ENCODE results near the gene NEK6.

Gene NEK6

GRCh38 chr9:124297915-124298645 is 40.3 kb downstream of the NEK6 start:
- Histone ChIP-seq H3K4me3 (ENCODE audit: low read length in 2 of 2) (peak overlapping the region in 1 of 2 donors; percentile 16), H2BK5ac (ENCODE audit: low read length) (no peak overlapping the region), H2AFZ (ENCODE audit: low read length) (no peak overlapping the region), H3K36me3 (replicated peaks in 1 of 2; ENCODE audit: control insufficient read depth in 2 of 2, insufficient read depth in 2 of 2, low read length in 2 of 2) (peaks cover 10 to 37% of the 10 kb centered on the region in 2 donors), H2BK12ac (ENCODE audit: low read length) (no peak overlapping the region), H3K27me3 (ENCODE audit: control insufficient read depth in 3 of 3, insufficient read depth in 3 of 3, low read depth in 1 of 3, low read length in 3 of 3) (no peaks in the 10 kb centered on the region), H3K4me1 (ENCODE audit: control insufficient read depth in 2 of 2, insufficient read depth in 1 of 2, low read depth in 1 of 2, low read length in 2 of 2) (peaks cover 3 to 21% of the 10 kb centered on the region in 2 donors), H3K79me1 (ENCODE audit: low read depth, low read length) (peaks cover 17% of the 10 kb centered on the region), H3K9me3 (replicated peaks in 1 of 2; ENCODE audit: control insufficient read depth in 2 of 2, insufficient read depth in 1 of 2, low read depth in 1 of 2, low read length in 2 of 2) (no peaks in the 10 kb centered on the region), H2BK15ac (ENCODE audit: low read length) (no peak overlapping the region), H2BK120ac (ENCODE audit: low read depth, low read length) (no peak overlapping the region), H3K27ac (replicated peaks; ENCODE audit: low read length) (peak overlapping the region; percentile 3), H3K4ac (ENCODE audit: low read length) (no peak overlapping the region), H4K91ac (ENCODE audit: low read depth, low read length, poor library complexity) (no peak overlapping the region), H3K9ac (ENCODE audit: low read depth, low read length, poor library complexity) (no peak overlapping the region), H3K4me2 (ENCODE audit: insufficient read depth, low read length, poor library complexity, severe bottlenecking) (no peak overlapping the region), H3K14ac (ENCODE audit: low read length) (no peak overlapping the region), H2AK5ac (ENCODE audit: low read depth, low read length) (no peak overlapping the region), H3K18ac (ENCODE audit: low read length) (peak overlapping the region; percentile 11), H3K23ac (ENCODE audit: low read depth, low read length, poor library complexity) (no peak overlapping the region), H4K8ac (ENCODE audit: low read depth, low read length) (no peak overlapping the region)
- no peak for DNase-seq (ENCODE audit: low spot score)
- WGBS, 2 donors (ENCODE audit: extremely low coverage in 2 of 2, insufficient read length in 2 of 2, insufficient replicate concordance in 1 of 2) = no CpG with 5 or more reads among the region's 14 CpGs

- Histone ChIP-seq H3K4me1 (ENCODE audit: control insufficient read depth in 2 of 2, insufficient read depth in 1 of 2, low read depth in 1 of 2, low read length in 2 of 2) (peaks cover 3 to 17% of the 10 kb centered on the region in 2 donors), H2AFZ (ENCODE audit: low read length) (no peak overlapping the region), H3K4me2 (ENCODE audit: insufficient read depth, low read length, poor library complexity, severe bottlenecking) (no peak overlapping the region), H3K79me1 (ENCODE audit: low read depth, low read length) (peaks cover 20% of the 10 kb centered on the region), H3K23ac (ENCODE audit: low read depth, low read length, poor library complexity) (no peak overlapping the region), H2AK5ac (ENCODE audit: low read depth, low read length) (no peak overlapping the region), H3K18ac (ENCODE audit: low read length) (peak overlapping the region; percentile 11), H3K4me3 (ENCODE audit: low read length in 2 of 2) (no peak overlapping the region), H3K27ac (replicated peaks; ENCODE audit: low read length) (no peak overlapping the region), H3K36me3 (replicated peaks in 1 of 2; ENCODE audit: control insufficient read depth in 2 of 2, insufficient read depth in 2 of 2, low read length in 2 of 2) (peaks cover 15 to 42% of the 10 kb centered on the region in 2 donors), H2BK5ac (ENCODE audit: low read length) (no peak overlapping the region), H2BK15ac (ENCODE audit: low read length) (no peak overlapping the region), H3K9ac (ENCODE audit: low read depth, low read length, poor library complexity) (no peak overlapping the region), H3K4ac (ENCODE audit: low read length) (no peak overlapping the region), H2BK120ac (ENCODE audit: low read depth, low read length) (no peak overlapping the region), H3K27me3 (ENCODE audit: control insufficient read depth in 3 of 3, insufficient read depth in 3 of 3, low read depth in 1 of 3, low read length in 3 of 3) (no peaks in the 10 kb centered on the region), H4K8ac (ENCODE audit: low read depth, low read length) (no peak overlapping the region), H2BK12ac (ENCODE audit: low read length) (no peak overlapping the region), H3K14ac (ENCODE audit: low read length) (no peak overlapping the region), H3K9me3 (replicated peaks in 1 of 2; ENCODE audit: control insufficient read depth in 2 of 2, insufficient read depth in 1 of 2, low read depth in 1 of 2, low read length in 2 of 2) (no peaks in the 10 kb centered on the region), H4K91ac (ENCODE audit: low read depth, low read length, poor library complexity) (no peak overlapping the region)
- DNase-seq (ENCODE audit: low spot score) = no peak
- WGBS, 2 donors (ENCODE audit: extremely low coverage in 2 of 2, insufficient read length in 2 of 2, insufficient replicate concordance in 1 of 2) = no CpG with 5 or more reads among the region's 12 CpGs
Measured at GRCh38 chr9:124298646-124299235, 41.0 kb downstream of the NEK6 start.

- no peak overlapping the region for H3K4ac ChIP-seq (ENCODE audit: low read length)
- H2BK5ac ChIP-seq (ENCODE audit: low read length) = no peak overlapping the region
- no peak overlapping the region for H2BK15ac ChIP-seq (ENCODE audit: low read length)
- H3K4me1 ChIP-seq (ENCODE audit: control insufficient read depth in 2 of 2, insufficient read depth in 1 of 2, low read depth in 1 of 2, low read length in 2 of 2) = peaks cover 3 to 16% of the 10 kb centered on the region in 2 donors
- no peaks in the 10 kb centered on the region for H3K27me3 ChIP-seq (ENCODE audit: control insufficient read depth in 3 of 3, insufficient read depth in 3 of 3, low read depth in 1 of 3, low read length in 3 of 3)
- peaks cover 20% of the 10 kb centered on the region for H3K79me1 ChIP-seq (ENCODE audit: low read depth, low read length)
- H3K4me3 ChIP-seq (ENCODE audit: low read length in 2 of 2) = no peak overlapping the region
- H2BK120ac ChIP-seq (ENCODE audit: low read depth, low read length) = no peak overlapping the region
- H3K18ac ChIP-seq (ENCODE audit: low read length) = peak overlapping the region; percentile 9
- no peak overlapping the region for H4K8ac ChIP-seq (ENCODE audit: low read depth, low read length)
- H2BK12ac ChIP-seq (ENCODE audit: low read length) = no peak overlapping the region
- no peak overlapping the region for H2AK5ac ChIP-seq (ENCODE audit: low read depth, low read length)
- WGBS, 2 donors (ENCODE audit: extremely low coverage in 2 of 2, insufficient read length in 2 of 2, insufficient replicate concordance in 1 of 2) = no CpG with 5 or more reads among the region's 8 CpGs
- H3K36me3 ChIP-seq (replicated peaks in 1 of 2; ENCODE audit: control insufficient read depth in 2 of 2, insufficient read depth in 2 of 2, low read length in 2 of 2) = peaks cover 17 to 49% of the 10 kb centered on the region in 2 donors
- H3K9ac ChIP-seq (ENCODE audit: low read depth, low read length, poor library complexity) = no peak overlapping the region
- DNase-seq (ENCODE audit: low spot score) = no peak
- H3K23ac ChIP-seq (ENCODE audit: low read depth, low read length, poor library complexity) = no peak overlapping the region
- no peak overlapping the region for H2AFZ ChIP-seq (ENCODE audit: low read length)
- H3K9me3 ChIP-seq (replicated peaks in 1 of 2; ENCODE audit: control insufficient read depth in 2 of 2, insufficient read depth in 1 of 2, low read depth in 1 of 2, low read length in 2 of 2) = no peaks in the 10 kb centered on the region
- no peak overlapping the region for H4K91ac ChIP-seq (ENCODE audit: low read depth, low read length, poor library complexity)
- no peak overlapping the region for H3K27ac ChIP-seq (replicated peaks; ENCODE audit: low read length)
- H3K14ac ChIP-seq (ENCODE audit: low read length) = no peak overlapping the region
- H3K4me2 ChIP-seq (ENCODE audit: insufficient read depth, low read length, poor library complexity, severe bottlenecking) = no peak overlapping the region
Measured at GRCh38 chr9:124299515-124300090, 41.9 kb downstream of the NEK6 start.

GRCh38 chr9:124300312-124300711 is 42.6 kb downstream of the NEK6 start:
- H3K27ac ChIP-seq (replicated peaks; ENCODE audit: low read length) = no peak overlapping the region
- H3K4me3 ChIP-seq (ENCODE audit: low read length in 2 of 2) = no peak overlapping the region

More at GRCh38 chr9:124300312-124300711, 42.6 kb downstream of the NEK6 start:
- Histone ChIP-seq H3K18ac (ENCODE audit: low read length) (no peak overlapping the region), H2BK15ac (ENCODE audit: low read length) (no peak overlapping the region), H2BK12ac (ENCODE audit: low read length) (no peak overlapping the region), H3K4me2 (ENCODE audit: insufficient read depth, low read length, poor library complexity, severe bottlenecking) (no peak overlapping the region), H3K4me1 (ENCODE audit: control insufficient read depth in 2 of 2, insufficient read depth in 1 of 2, low read depth in 1 of 2, low read length in 2 of 2) (peaks cover 3 to 16% of the 10 kb centered on the region in 2 donors), H2BK120ac (ENCODE audit: low read depth, low read length) (no peak overlapping the region), H3K27me3 (ENCODE audit: control insufficient read depth in 3 of 3, insufficient read depth in 3 of 3, low read depth in 1 of 3, low read length in 3 of 3) (no peaks in the 10 kb centered on the region), H3K14ac (ENCODE audit: low read length) (no peak overlapping the region), H2BK5ac (ENCODE audit: low read length) (no peak overlapping the region), H3K23ac (ENCODE audit: low read depth, low read length, poor library complexity) (peak overlapping the region; percentile 30), H2AK5ac (ENCODE audit: low read depth, low read length) (no peak overlapping the region), H4K91ac (ENCODE audit: low read depth, low read length, poor library complexity) (no peak overlapping the region), H3K36me3 (replicated peaks in 1 of 2; ENCODE audit: control insufficient read depth in 2 of 2, insufficient read depth in 2 of 2, low read length in 2 of 2) (peaks cover 17 to 48% of the 10 kb centered on the region in 2 donors), H4K8ac (ENCODE audit: low read depth, low read length) (no peak overlapping the region), H3K9me3 (replicated peaks in 1 of 2; ENCODE audit: control insufficient read depth in 2 of 2, insufficient read depth in 1 of 2, low read depth in 1 of 2, low read length in 2 of 2) (no peaks in the 10 kb centered on the region), H3K79me1 (ENCODE audit: low read depth, low read length) (peaks cover 17% of the 10 kb centered on the region), H2AFZ (ENCODE audit: low read length) (no peak overlapping the region), H3K9ac (ENCODE audit: low read depth, low read length, poor library complexity) (peak overlapping the region; percentile 1), H3K4ac (ENCODE audit: low read length) (no peak overlapping the region)
- no peak for DNase-seq (ENCODE audit: low spot score)
- no CpG with 5 or more reads among the region's 11 CpGs for WGBS, 2 donors (ENCODE audit: extremely low coverage in 2 of 2, insufficient read length in 2 of 2, insufficient replicate concordance in 1 of 2)

Data from neuronal stem cell (in vitro differentiated cells).